Immature natural killer cell (primary cell): ENCODE measurements around the gene MCOLN1. TPM values are rescaled to one million over a fixed set of nuclear protein-coding genes. Genes with fewer than 3 reads are reported as not detected.
"Not testable (repeated sequence)": the region's sequence is repeated elsewhere in the genome, so short reads cannot be mapped to it uniquely, and the experiment has no call there.

Source experiments
- DNase-seq, 3 donors: peaks; one replicate each; pipeline ENCODE4 v3.0.0; 2022; ENCODE audit warnings: mixed read lengths in 1 of 3
- H3K27ac Mint-ChIP-seq, 6 donors: one replicate each; pipeline ENCODE4 v1.8.0; 2020; ENCODE audit warnings: mixed read lengths in 6 of 6, mild to moderate bottlenecking in 5 of 6, inconsistent platforms in 4 of 6, moderate library complexity in 3 of 6
- H3K27me3 Mint-ChIP-seq, 3 donors: one replicate each; pipeline ENCODE4 v1.8.0; 2020 to 2021; ENCODE audit warnings: low read depth in 3 of 3, mild to moderate bottlenecking in 3 of 3, mixed read lengths in 3 of 3, moderate library complexity in 3 of 3, inconsistent platforms in 1 of 3
- H3K36me3 Mint-ChIP-seq, 3 donors: one replicate each; pipeline ENCODE4 v1.8.0; 2020; ENCODE audit warnings: mixed read lengths in 3 of 3, inconsistent platforms in 2 of 3, mild to moderate bottlenecking in 2 of 3
- H3K4me1 Mint-ChIP-seq, 2 donors: one replicate each; pipeline ENCODE4 v1.8.0; 2020; ENCODE audit warnings: inconsistent platforms in 2 of 2, mild to moderate bottlenecking in 2 of 2, mixed read lengths in 2 of 2, moderate library complexity in 1 of 2
- H3K4me3 Mint-ChIP-seq, 5 donors: one replicate each; pipeline ENCODE4 v1.8.0; 2020; ENCODE audit warnings: mild to moderate bottlenecking in 5 of 5, mixed read lengths in 5 of 5, inconsistent platforms in 3 of 5, moderate library complexity in 3 of 5
- H3K9me3 Mint-ChIP-seq, 6 donors: one replicate each; pipeline ENCODE4 v1.8.0; 2020; ENCODE audit warnings: mild to moderate bottlenecking in 6 of 6, mixed read lengths in 6 of 6, inconsistent platforms in 4 of 6, moderate library complexity in 3 of 6
- polyA plus RNA-seq, 3 donors: library from polyadenylated mRNA; unstranded; fragments of 300-500 nt; fragmentation: Illumina TruSeq; gene quantifications; one replicate each; pipeline ENCODE4 v1.2.3, GENCODE V29; 2021

The MCOLN1 gene
- polyA plus RNA-seq, 3 donors from 2014 or later: 6.6 to 17.1 (median 9.5) TPM

DNA sequence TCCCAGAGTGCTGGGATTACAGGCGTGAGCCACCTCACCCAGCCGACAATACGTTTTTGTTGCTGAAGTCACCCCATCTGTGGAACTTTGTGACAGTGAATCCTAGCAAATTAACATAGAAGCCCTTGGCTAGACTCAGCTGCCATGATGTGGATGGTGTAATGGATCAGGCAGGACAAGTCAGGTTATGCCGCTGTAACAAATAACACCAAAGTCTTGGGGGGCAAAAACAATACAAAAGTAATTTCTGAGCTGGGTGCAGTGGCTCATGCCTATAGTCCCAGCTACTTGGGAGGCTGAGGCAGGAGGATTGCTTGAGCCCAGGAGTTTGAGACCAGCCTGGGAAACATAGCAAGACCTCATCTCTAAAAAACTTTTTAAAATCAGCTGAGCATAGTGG, 42.4 kb downstream of the MCOLN1 start:
- H3K27me3 Mint-ChIP-seq: peaks cover 0 to 2% (median 0%) of the 10 kb centered on the region in 3 donors
- H3K4me3 Mint-ChIP-seq: no peak overlapping the region
- H3K4me1 Mint-ChIP-seq: no peaks in the 10 kb centered on the region
- no peaks in the 10 kb centered on the region for H3K9me3 Mint-ChIP-seq
- peaks cover 4 to 7% (median 5%) of the 10 kb centered on the region in 3 donors for H3K36me3 Mint-ChIP-seq
- H3K27ac Mint-ChIP-seq: no peak overlapping the region
- DNase-seq: no peak

DNA sequence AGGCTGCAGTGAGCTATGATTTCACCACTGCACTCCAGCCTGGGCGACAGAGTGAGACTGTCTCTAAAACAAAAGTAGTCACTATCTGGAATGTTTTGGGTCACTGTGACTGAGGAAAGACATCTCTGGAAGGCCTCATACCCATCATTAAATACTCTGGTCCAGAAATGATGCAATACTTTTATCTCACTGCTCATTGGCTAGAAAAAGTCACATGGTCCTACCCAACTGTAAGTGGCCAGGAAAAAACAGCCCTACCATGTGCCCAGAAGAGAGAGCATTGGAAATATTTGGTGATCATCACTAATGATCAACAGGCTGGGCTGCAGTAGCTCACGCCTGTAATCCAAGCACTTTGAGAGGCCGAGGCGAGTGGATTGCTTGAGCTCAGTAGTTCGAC, 42.9 kb downstream of the MCOLN1 start:
- Mint-ChIP-seq H3K4me3 (no peak overlapping the region), H3K36me3 (peaks cover 2 to 4% (median 2%) of the 10 kb centered on the region in 3 donors), H3K27ac (no peak overlapping the region), H3K27me3 (peaks cover 0 to 2% (median 0%) of the 10 kb centered on the region in 3 donors), H3K4me1 (no peaks in the 10 kb centered on the region), H3K9me3 (no peaks in the 10 kb centered on the region)
- no peak for DNase-seq

DNA sequence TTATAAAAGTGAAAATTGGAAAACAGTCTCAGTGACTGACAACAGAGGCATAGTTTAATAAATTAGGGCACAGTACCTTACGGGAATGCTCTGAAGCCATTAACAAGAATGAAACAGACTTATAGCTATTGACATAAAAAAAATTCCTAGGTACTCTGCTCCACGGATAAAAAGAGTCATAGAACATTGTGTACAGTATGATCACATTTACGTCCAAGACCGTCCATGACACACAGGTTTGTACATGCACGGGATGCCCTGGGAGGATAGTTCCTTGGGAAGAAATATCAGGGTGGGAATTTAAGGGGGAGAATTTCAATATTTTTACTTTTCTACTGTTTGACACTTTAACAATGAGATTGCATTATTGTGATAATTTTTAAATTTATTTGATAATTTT, 48.3 kb downstream of the MCOLN1 start:
- no peak overlapping the region for H3K4me3 Mint-ChIP-seq
- peaks cover 0 to 3% (median 0%) of the 10 kb centered on the region in 3 donors for H3K27me3 Mint-ChIP-seq
- no peaks in the 10 kb centered on the region for H3K36me3 Mint-ChIP-seq
- H3K27ac Mint-ChIP-seq: no peak overlapping the region
- H3K9me3 Mint-ChIP-seq: no peaks in the 10 kb centered on the region
- DNase-seq: no peak
- no peaks in the 10 kb centered on the region for H3K4me1 Mint-ChIP-seq

DNA sequence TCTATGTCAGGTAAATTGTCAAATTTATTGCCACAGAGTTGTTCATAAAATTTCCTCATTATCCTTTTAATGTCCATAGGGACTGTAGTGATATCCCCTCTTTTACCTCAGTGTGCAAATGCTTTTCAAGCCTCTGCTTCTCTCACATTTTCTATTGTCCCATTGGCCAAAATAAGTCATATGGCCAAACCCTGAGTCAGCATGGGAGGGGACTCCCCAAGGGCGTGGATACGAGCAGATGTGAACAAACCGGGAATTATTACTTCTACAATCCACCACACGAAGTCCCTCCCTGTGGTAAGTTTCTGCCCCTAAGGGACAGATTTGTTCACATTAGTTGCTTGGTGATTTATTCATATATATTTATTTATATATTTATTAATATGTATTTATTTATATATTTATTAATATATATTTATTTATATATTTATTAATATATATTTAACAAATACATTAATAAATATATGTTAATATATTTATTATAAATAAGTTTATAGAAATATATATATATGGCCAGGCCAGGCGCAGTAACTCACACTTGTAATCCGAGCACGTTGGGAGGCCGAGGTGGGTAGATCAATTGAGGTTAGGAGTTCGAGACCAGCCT, 53.1 kb downstream of the MCOLN1 start:
- no peaks in the 10 kb centered on the region for H3K4me1 Mint-ChIP-seq
- H3K4me3 Mint-ChIP-seq: no peak overlapping the region
- peaks cover 0 to 7% (median 3%) of the 10 kb centered on the region in 3 donors for H3K27me3 Mint-ChIP-seq
- no peaks in the 10 kb centered on the region for H3K9me3 Mint-ChIP-seq
- H3K36me3 Mint-ChIP-seq: no peaks in the 10 kb centered on the region
- H3K27ac Mint-ChIP-seq: no peak overlapping the region
- DNase-seq: no peak

DNA sequence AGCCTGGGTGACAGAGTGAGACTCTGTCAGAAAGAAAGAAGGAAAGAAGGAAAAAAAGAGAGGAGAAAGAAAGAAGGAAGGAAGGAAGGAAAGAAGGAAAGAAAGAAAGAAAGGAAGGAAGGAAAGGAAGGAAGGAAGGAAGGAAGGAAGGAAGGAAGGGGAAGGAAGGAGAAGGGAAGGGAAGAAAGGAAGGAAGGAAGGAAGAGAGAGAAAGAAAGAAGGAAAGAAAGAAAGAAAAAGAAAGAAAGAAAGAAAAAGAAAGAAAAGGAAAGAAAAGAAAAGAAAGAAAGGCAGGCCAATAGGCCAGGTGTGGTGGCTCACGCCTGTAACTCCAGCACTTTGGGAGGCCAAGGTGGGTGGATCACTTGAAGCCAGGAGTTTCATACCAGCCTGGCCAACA, 55.0 kb downstream of the MCOLN1 start:
- not testable (repeated sequence) for H3K9me3 Mint-ChIP-seq, DNase-seq, H3K36me3 Mint-ChIP-seq, H3K4me1 Mint-ChIP-seq, H3K4me3 Mint-ChIP-seq, H3K27ac Mint-ChIP-seq, H3K27me3 Mint-ChIP-seq

DNA sequence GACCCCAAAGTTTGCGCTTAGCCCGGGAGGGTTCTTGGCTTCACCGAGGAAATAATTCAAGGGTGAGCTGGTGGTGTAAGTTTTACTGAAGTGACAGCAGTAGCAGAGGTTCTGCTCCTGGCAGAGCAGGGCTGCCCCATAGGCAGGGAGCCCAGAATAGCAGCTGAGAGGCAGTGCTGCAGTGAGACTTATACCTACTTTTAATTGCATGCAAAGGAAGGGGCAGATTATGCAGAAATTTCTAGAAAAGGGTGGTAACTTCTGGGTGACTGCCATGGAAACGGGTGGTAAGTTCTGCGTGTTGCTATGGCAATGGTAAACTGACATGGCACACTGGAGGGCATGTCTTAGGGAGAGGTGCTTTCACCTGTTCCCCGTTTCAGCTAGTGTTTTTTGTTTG, 55.7 kb downstream of the MCOLN1 start:
- Mint-ChIP-seq H3K36me3 (no peaks in the 10 kb centered on the region), H3K4me1 (no peaks in the 10 kb centered on the region)

DNA sequence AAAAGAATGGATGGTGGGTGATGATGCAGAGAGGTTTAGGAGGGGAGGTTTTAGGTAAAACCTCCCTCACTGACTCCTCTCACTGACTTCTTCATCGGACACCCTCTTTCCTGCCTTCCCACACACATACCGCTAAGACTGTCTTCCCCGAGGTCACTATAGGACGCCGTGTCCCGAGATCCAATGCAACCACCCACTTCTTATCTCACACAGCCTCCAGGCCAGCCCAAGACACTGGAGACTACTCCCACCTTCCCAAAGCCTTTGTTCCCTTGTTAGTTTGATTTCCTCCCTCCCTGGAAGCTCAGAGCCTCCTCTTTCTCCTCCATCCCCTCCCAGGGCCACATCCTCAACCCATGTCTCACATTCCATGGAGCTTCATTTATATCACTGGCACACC, 56.8 kb downstream of the MCOLN1 start:
- Mint-ChIP-seq H3K36me3 (no peaks in the 10 kb centered on the region), H3K27me3 (peaks cover 3 to 7% (median 3%) of the 10 kb centered on the region in 3 donors), H3K4me1 (no peaks in the 10 kb centered on the region), H3K4me3 (no peak overlapping the region), H3K9me3 (no peaks in the 10 kb centered on the region), H3K27ac (peak overlapping the region in 1 of 6 donors; percentile 24)
- DNase-seq: no peak

More for the DNA sequence above, 55.7 kb downstream of the MCOLN1 start:
- H3K27ac Mint-ChIP-seq: no peak overlapping the region
- H3K27me3 Mint-ChIP-seq: peaks cover 3 to 7% (median 3%) of the 10 kb centered on the region in 3 donors
- no peak for DNase-seq
- no peaks in the 10 kb centered on the region for H3K9me3 Mint-ChIP-seq
- no peak overlapping the region for H3K4me3 Mint-ChIP-seq

DNA sequence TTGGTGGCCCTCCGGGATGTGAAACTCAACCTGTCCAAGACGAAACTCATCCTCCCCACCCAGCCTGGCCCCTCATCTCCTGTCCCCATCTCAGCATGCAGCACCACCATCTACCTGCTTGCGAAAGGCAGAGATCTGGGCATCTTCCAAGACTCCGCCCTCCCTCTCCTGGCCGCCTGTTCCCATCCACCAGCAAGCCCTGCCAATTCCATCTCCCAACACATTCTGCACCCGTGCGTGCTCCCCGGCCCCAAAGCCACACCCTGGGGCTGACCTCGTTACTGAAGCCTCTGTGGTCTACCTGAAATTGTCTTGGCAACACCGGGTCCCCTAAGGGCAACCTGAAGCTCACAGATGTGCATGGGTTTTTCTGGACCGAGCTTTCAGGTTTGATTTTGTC, 60.0 kb downstream of the MCOLN1 start:
- Mint-ChIP-seq H3K4me3 (no peak overlapping the region), H3K36me3 (no peaks in the 10 kb centered on the region), H3K4me1 (no peaks in the 10 kb centered on the region), H3K27me3 (peaks cover 3 to 4% (median 3%) of the 10 kb centered on the region in 3 donors), H3K27ac (no peak overlapping the region), H3K9me3 (no peaks in the 10 kb centered on the region)
- no peak for DNase-seq

Other genes with a start within 250 kb of the MCOLN1 start
- gene INSR, start 228.2 kb upstream of the MCOLN1 start, polyA plus RNA-seq: under 1 TPM; 0.03 to 0.29 (median 0.04) TPM
- gene ARHGEF18, start 173.7 kb upstream of the MCOLN1 start, polyA plus RNA-seq: 1 to 10 TPM in 2 of 3 donors, under 1 TPM in 1; 0.86 to 7.8 (median 1.2) TPM
- gene PEX11G, start 33.6 kb upstream of the MCOLN1 start, polyA plus RNA-seq: 1 to 10 TPM in 2 of 3 donors, under 1 TPM in 1; 0.21 to 2.8 (median 1.2) TPM
- gene ZNF358, start 6.5 kb upstream of the MCOLN1 start, polyA plus RNA-seq: 1 to 10 TPM; 1.3 to 3.1 (median 1.8) TPM
- gene PNPLA6, start 13.1 kb downstream of the MCOLN1 start, polyA plus RNA-seq: 10 to 100 TPM in 1 of 3 donors, 1 to 10 TPM in 2; 4.9 to 17.5 (median 9.8) TPM
- not detected for gene CAMSAP3, start 73.2 kb downstream of the MCOLN1 start, polyA plus RNA-seq
- gene XAB2, start 106.9 kb downstream of the MCOLN1 start, polyA plus RNA-seq: 10 to 100 TPM in 2 of 3 donors, 1 to 10 TPM in 1; 5.5 to 13.3 (median 12.4) TPM
- gene PET100, start 107.2 kb downstream of the MCOLN1 start, polyA plus RNA-seq: 100 to 1,000 TPM; 107 to 376 (median 255) TPM
- under 1 TPM in 1 of 3 donors, not detected in 2; 0.58 TPM for gene PCP2, start 111.1 kb downstream of the MCOLN1 start, polyA plus RNA-seq
- gene STXBP2, start 114.5 kb downstream of the MCOLN1 start, polyA plus RNA-seq: 100 to 1,000 TPM in 2 of 3 donors, 10 to 100 TPM in 1; 73.7 to 115 (median 100) TPM
- 1 to 10 TPM in 1 of 3 donors, not detected in 2; 1.4 TPM for gene RETN, start 146.4 kb downstream of the MCOLN1 start, polyA plus RNA-seq
- under 1 TPM in 1 of 3 donors, not detected in 2; 0.14 TPM for gene MCEMP1, start 154.5 kb downstream of the MCOLN1 start, polyA plus RNA-seq
- gene TRAPPC5, start 158.2 kb downstream of the MCOLN1 start, polyA plus RNA-seq: 100 to 1,000 TPM; 109 to 217 (median 115) TPM
- gene FCER2, start 179.5 kb downstream of the MCOLN1 start, polyA plus RNA-seq: under 1 TPM in 2 of 3 donors, not detected in 1; 0.29 to 0.50 TPM
- gene CLEC4G, start 209.5 kb downstream of the MCOLN1 start, polyA plus RNA-seq: under 1 TPM in 1 of 3 donors, not detected in 2; 0.43 TPM
- not detected for gene CD209, start 224.9 kb downstream of the MCOLN1 start, polyA plus RNA-seq
- gene CLEC4M, start 240.6 kb downstream of the MCOLN1 start, polyA plus RNA-seq: not detected